ENCODE results near the gene STRN4.
A peak's percentile ranks its signal among the peaks of the same experiment; 100 is the strongest.
"Not testable (repeated sequence)": the region's sequence is repeated elsewhere in the genome, so short reads cannot be mapped to it uniquely, and the experiment has no call there.

Gene STRN4

GRCh38 chr19:46786236-46787039 lies 40.2 kb upstream of the STRN4 start:
- no peak for TF ChIP-seq CTCF (conservative IDR thresholded peaks at IDR 0.05)

GRCh38 chr19:46785980-46786235 lies 39.7 kb upstream of the STRN4 start:
- H3K27ac ChIP-seq, result peak overlapping the region; percentile 89
- TF ChIP-seq CTCF (conservative IDR thresholded peaks at IDR 0.05), result no peak

More at GRCh38 chr19:46786236-46787039, 40.2 kb upstream of the STRN4 start:
- H3K27ac ChIP-seq, result peak overlapping the region; percentile 89

- H3K27ac ChIP-seq, result peak overlapping the region; percentile 89
- TF ChIP-seq CTCF (conservative IDR thresholded peaks at IDR 0.05), result no peak
These were observed 39.1 kb upstream of the STRN4 start for GRCh38 chr19:46785054-46785979.

GRCh38 chr19:46784262-46785053 lies 38.2 kb upstream of the STRN4 start:
- peak; percentile 16; the same call in 1 of the 2 replicates for TF ChIP-seq CTCF (conservative IDR thresholded peaks at IDR 0.05)

GRCh38 chr19:46783670-46784069 lies 37.4 kb upstream of the STRN4 start:
- no peak for TF ChIP-seq CTCF (conservative IDR thresholded peaks at IDR 0.05)
- peak overlapping the region; percentile 89 for H3K27ac ChIP-seq

More at GRCh38 chr19:46784262-46785053, 38.2 kb upstream of the STRN4 start:
- H3K27ac ChIP-seq, result peak overlapping the region; percentile 89

- peak overlapping the region; percentile 89; the same call in 1 of the 2 replicates for H3K27ac ChIP-seq
- no peak for TF ChIP-seq CTCF (conservative IDR thresholded peaks at IDR 0.05)
These were observed 36.2 kb upstream of the STRN4 start for GRCh38 chr19:46782355-46783019.

- not testable (repeated sequence) for H3K27ac ChIP-seq
These were observed 31.9 kb upstream of the STRN4 start for GRCh38 chr19:46777956-46778645.
